ENCODE data around the gene SCRN1. TPM values are rescaled to one million over a fixed set of nuclear protein-coding genes. Genes with fewer than 3 reads are reported as not detected.

Gene SCRN1
- total RNA-seq, 2 experiments from 2014 or later, result 37.1 to 62.7 TPM

- no peaks in the 10 kb centered on the region for H4K20me1 ChIP-seq (ENCODE audit: insufficient read depth, low read length)
- no peak overlapping the region for H3K4me2 ChIP-seq (ENCODE audit: low read length)
- DNase-seq (ENCODE audit: low spot score), result no peak
- intact Hi-C loops (cut with micrococcal nuclease; ENCODE audit: unreplicated experiment), result no loop called here
- H3K9me3 ChIP-seq (ENCODE audit: low read length), result peaks cover 33% of the 10 kb centered on the region
- no peak overlapping the region for H2AFZ ChIP-seq (ENCODE audit: low read length)
- H3K79me2 ChIP-seq (ENCODE audit: insufficient read depth, low read depth, low read length), result peaks cover 9% of the 10 kb centered on the region; the same call in 1 of the 2 replicates
- peaks cover 7% of the 10 kb centered on the region for H3K4me1 ChIP-seq (ENCODE audit: insufficient read depth, low read length, poor library complexity, severe bottlenecking)
- BruUV-seq (replicated peaks), result no TSS peak
- no peak overlapping the region for H3K27ac ChIP-seq (ENCODE audit: low read depth, low read length, poor library complexity, severe bottlenecking)
- ChIA-PET CTCF (ENCODE audit: unreplicated experiment) (no interaction called here), POLR2A (interaction anchor here (1.3 kb wide), 1 partner anchor 10 kb away, joined by 5 read pairs; no protein-coding TSS in a partner anchor)
- H3K36me3 ChIP-seq (ENCODE audit: insufficient read depth, low read length), result no peaks in the 10 kb centered on the region; the same call in 1 of the 2 replicates
- TF ChIP-seq EZH2phosphoT487 (IDR thresholded peaks at IDR 0.05; ENCODE audit: borderline replicate concordance, low read depth, low read length) (no peak), CTCF (conservative IDR thresholded peaks at IDR 0.05; ENCODE audit: low read length) (no peak)
- H3K9me2 ChIP-seq (ENCODE audit: insufficient read depth, low read length), result no peaks in the 10 kb centered on the region
- no peak overlapping the region for H3K4me3 ChIP-seq (ENCODE audit: low read depth, low read length, poor library complexity, severe bottlenecking)
These were observed 3.5 kb upstream of the SCRN1 start for GRCh38 chr7:29993140-29993539.

DNA sequence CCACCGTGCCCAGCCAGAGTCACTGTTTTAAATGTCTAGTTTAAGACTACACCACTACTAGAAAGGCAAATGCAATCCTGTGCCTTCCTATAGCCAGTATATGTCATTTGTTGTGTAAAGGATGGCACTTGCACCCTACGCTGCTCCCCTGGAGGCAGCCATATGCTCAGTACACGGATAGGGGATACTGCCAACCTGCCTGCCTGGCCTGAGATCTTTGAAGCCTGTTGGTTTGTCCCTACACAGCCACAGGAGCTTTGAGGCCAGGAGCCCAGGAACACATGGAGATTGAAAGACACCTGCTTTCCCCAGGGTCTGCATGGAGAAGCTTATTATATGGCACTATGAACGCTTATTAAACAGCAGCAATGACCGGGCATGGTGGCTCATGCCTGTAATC lies 2.3 kb upstream of the SCRN1 start:
- no peaks in the 10 kb centered on the region for H3K9me2 ChIP-seq (ENCODE audit: insufficient read depth, low read length)
- no peak overlapping the region for H3K27ac ChIP-seq (ENCODE audit: low read depth, low read length, poor library complexity, severe bottlenecking)
- H3K79me2 ChIP-seq (ENCODE audit: insufficient read depth, low read depth, low read length), result peaks cover 21% of the 10 kb centered on the region
- intact Hi-C loops (cut with micrococcal nuclease; ENCODE audit: unreplicated experiment), result no loop called here
- H4K20me1 ChIP-seq (ENCODE audit: insufficient read depth, low read length), result 0 out of 2 replicates have a peak, but pooled peaks cover 4% of the 10 kb centered on the region
- no peak overlapping the region for H3K4me3 ChIP-seq (ENCODE audit: low read depth, low read length, poor library complexity, severe bottlenecking)
- no peak for DNase-seq (ENCODE audit: low spot score)
- peaks cover 19% of the 10 kb centered on the region for H3K4me1 ChIP-seq (ENCODE audit: insufficient read depth, low read length, poor library complexity, severe bottlenecking)
- ChIA-PET POLR2A (interaction anchor here (0.7 to 1.3 kb wide), 2 partner anchors 11 to 437 kb away, joined by 5 read pairs; no protein-coding TSS in a partner anchor), CTCF (ENCODE audit: unreplicated experiment) (interaction anchor here (1.1 kb wide), 1 partner anchor 43 kb away, joined by 4 read pairs; no protein-coding TSS in a partner anchor)
- no peak overlapping the region for H2AFZ ChIP-seq (ENCODE audit: low read length)
- BruUV-seq (replicated peaks), result no TSS peak
- no peak overlapping the region for H3K4me2 ChIP-seq (ENCODE audit: low read length)
- TF ChIP-seq EZH2phosphoT487 (IDR thresholded peaks at IDR 0.05; ENCODE audit: borderline replicate concordance, low read depth, low read length) (no peak), CTCF (conservative IDR thresholded peaks at IDR 0.05; ENCODE audit: low read length) (no peak)
- no peaks in the 10 kb centered on the region; the same call in 1 of the 2 replicates for H3K36me3 ChIP-seq (ENCODE audit: insufficient read depth, low read length)
- H3K9me3 ChIP-seq (ENCODE audit: low read length), result peaks cover 25% of the 10 kb centered on the region

DNA sequence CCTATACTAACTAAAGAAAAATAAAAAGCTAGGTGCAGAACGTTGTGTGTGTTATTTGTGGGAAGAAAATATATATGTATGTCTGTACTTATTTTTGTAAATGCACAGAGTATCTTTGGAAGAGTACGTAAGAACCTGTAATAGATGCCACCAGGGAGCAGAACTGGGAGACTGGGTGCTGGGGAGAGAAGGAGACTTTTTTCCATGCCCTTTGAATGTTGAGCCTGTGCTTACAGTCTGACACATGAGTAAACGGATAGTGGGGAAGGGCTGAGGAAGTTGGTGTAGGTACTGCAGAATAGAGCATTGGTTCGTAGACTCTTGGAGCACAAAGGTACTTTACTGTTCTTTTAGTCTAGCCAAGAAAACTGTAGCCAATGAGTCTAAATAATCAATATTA lies 1.3 kb upstream of the SCRN1 start:
- peaks cover 27% of the 10 kb centered on the region for H3K4me1 ChIP-seq (ENCODE audit: insufficient read depth, low read length, poor library complexity, severe bottlenecking)
- BruUV-seq (replicated peaks), result no TSS peak
- intact Hi-C loops (cut with micrococcal nuclease; ENCODE audit: unreplicated experiment), result no loop called here
- ChIA-PET POLR2A (interaction anchor here (1.1 kb wide), 1 partner anchor 14 kb away, joined by 3 read pairs; no protein-coding TSS in a partner anchor), CTCF (ENCODE audit: unreplicated experiment) (no interaction called here)
- H3K4me3 ChIP-seq (ENCODE audit: low read depth, low read length, poor library complexity, severe bottlenecking), result no peak overlapping the region
- H3K27ac ChIP-seq (ENCODE audit: low read depth, low read length, poor library complexity, severe bottlenecking), result no peak overlapping the region
- 0 out of 2 replicates have a peak, but pooled peaks cover 4% of the 10 kb centered on the region for H4K20me1 ChIP-seq (ENCODE audit: insufficient read depth, low read length)
- DNase-seq (ENCODE audit: low spot score), result no peak
- H3K36me3 ChIP-seq (ENCODE audit: insufficient read depth, low read length), result no peaks in the 10 kb centered on the region
- no peaks in the 10 kb centered on the region for H3K9me2 ChIP-seq (ENCODE audit: insufficient read depth, low read length)
- H3K79me2 ChIP-seq (ENCODE audit: insufficient read depth, low read depth, low read length), result peaks cover 31% of the 10 kb centered on the region
- H3K9me3 ChIP-seq (ENCODE audit: low read length), result peaks cover 18% of the 10 kb centered on the region; the same call in 1 of the 2 replicates
- no peak overlapping the region for H2AFZ ChIP-seq (ENCODE audit: low read length)
- H3K4me2 ChIP-seq (ENCODE audit: low read length), result no peak overlapping the region
- TF ChIP-seq EZH2phosphoT487 (IDR thresholded peaks at IDR 0.05; ENCODE audit: borderline replicate concordance, low read depth, low read length) (no peak), CTCF (conservative IDR thresholded peaks at IDR 0.05; ENCODE audit: low read length) (no peak)

All from OCI-LY7 (cell line).